H1 (cell line): ENCODE results near the gene KCNJ9. TPM values are rescaled to one million over a fixed set of nuclear protein-coding genes. Genes with fewer than 3 reads are reported as not detected.
A peak's percentile ranks its signal among the peaks of the same experiment; 100 is the strongest.

Source experiments
- CTCF ChIA-PET: fragments of 300-600 bp; sonication (Branson Sonifier 250); formaldehyde crosslinking; loops from one replicate; lab custom pipeline; 2021; ENCODE audit not compliant: partially characterized antibody; lab: Charles Lee
- POLR2A ChIA-PET: fragments of 300-600 bp; sonication (Branson Sonifier 250); formaldehyde crosslinking; loops from one replicate; lab custom pipeline; 2021; ENCODE audit warnings: inconsistent platforms; ENCODE audit not compliant: partially characterized antibody; lab: Charles Lee
- DNase-seq, 2 experiments: peaks; one replicate each; pipeline versions ENCODE4 v3.0.0 to v3.0.0-alpha.2; 2010 to 2022; ENCODE audit warnings: low spot score in 2 of 2, low read depth in 1 of 2, mixed read lengths in 1 of 2
- FAIRE-seq: peaks from 2 replicates; lab custom pipeline; 2011; peaks lifted over from hg19 to GRCh38; lab: Jason Lieb, UNC
- H2AFZ ChIP-seq: 2 replicates; pipeline ENCODE4 v1.8.1; 2012; ENCODE audit warnings: low read length, inconsistent platforms
- H2AK5ac ChIP-seq: 2 replicates; pipeline ENCODE4 v1.6.1; 2013; ENCODE audit warnings: low read depth, low read length
- H2BK120ac ChIP-seq: replicated peaks from 2 replicates; pipeline ENCODE3; 2013; ENCODE audit warnings: low read depth, low read length, inconsistent platforms
- H2BK12ac ChIP-seq: 2 replicates; pipeline ENCODE4 v1.6.1; 2013; ENCODE audit warnings: low read depth, low read length
- H2BK15ac ChIP-seq: 2 replicates; pipeline ENCODE4 v1.6.1; 2013; ENCODE audit warnings: low read length
- H2BK20ac ChIP-seq: 2 replicates; pipeline ENCODE4 v1.6.1; 2013; ENCODE audit warnings: low read length
- H2BK5ac ChIP-seq: 2 replicates; pipeline ENCODE4 v1.6.1; 2013; ENCODE audit warnings: low read depth, low read length
- H3K14ac ChIP-seq: 2 replicates; pipeline ENCODE4 v1.6.1; 2013; ENCODE audit warnings: inconsistent platforms; ENCODE audit not compliant: insufficient read length
- H3K18ac ChIP-seq: 2 replicates; pipeline ENCODE4 v1.6.1; 2013; ENCODE audit warnings: low read length; ENCODE audit errors: extremely low read depth
- H3K23ac ChIP-seq: 2 replicates; pipeline ENCODE4 v1.6.1; 2013; ENCODE audit warnings: inconsistent platforms; ENCODE audit not compliant: insufficient read length
- H3K23me2 ChIP-seq: 2 replicates; pipeline ENCODE4 v1.6.1; 2013; ENCODE audit warnings: low read depth, low read length
- H3K27ac ChIP-seq: 2 replicates; pipeline ENCODE4 v1.6.1; 2011; ENCODE audit warnings: low read depth, low read length, inconsistent platforms
- H3K27me3 ChIP-seq, 4 experiments: replicated peaks in 1 of 4; 1 replicate in 1 of 4; 2 replicates in 3 of 4; pipeline versions ENCODE4 v1.6.1 to v1.8.1; 2011 to 2013; ENCODE audit warnings: low read length in 3 of 4, mild to moderate bottlenecking in 3 of 4, inconsistent platforms in 2 of 4, mixed read lengths in 2 of 4, moderate library complexity in 1 of 4; ENCODE audit not compliant: control insufficient read depth in 3 of 4, insufficient read depth in 3 of 4; ENCODE audit errors: extremely low read depth in 1 of 4
- H3K36me3 ChIP-seq, 4 experiments: 2 replicates each; pipeline versions ENCODE4 v1.6.1 to v1.8.1; 2011 to 2013; ENCODE audit warnings: mild to moderate bottlenecking in 4 of 4, low read length in 3 of 4, moderate library complexity in 2 of 4, control low read depth in 1 of 4, inconsistent platforms in 1 of 4; ENCODE audit not compliant: insufficient read depth in 4 of 4, control insufficient read depth in 2 of 4
- H3K4ac ChIP-seq: replicated peaks from 2 replicates; pipeline ENCODE3; 2013; ENCODE audit warnings: low read length, low read depth, mixed read lengths, inconsistent platforms; ENCODE audit not compliant: insufficient read length
- H3K4me1 ChIP-seq, 4 experiments: replicated peaks in 1 of 4; 1 replicate in 1 of 4; 2 replicates in 3 of 4; pipeline versions ENCODE4 v1.6.1 to v1.8.1; 2011 to 2013; ENCODE audit warnings: low read length in 3 of 4, inconsistent platforms in 2 of 4, mixed read lengths in 1 of 4; ENCODE audit not compliant: insufficient read depth in 4 of 4, control insufficient read depth in 3 of 4
- H3K4me2 ChIP-seq, 2 experiments: 2 replicates each; pipeline versions ENCODE4 v1.6.1 to v1.8.1; 2011 to 2013; ENCODE audit warnings: low read depth in 2 of 2, low read length in 2 of 2, control low read depth in 1 of 2, inconsistent platforms in 1 of 2, mild to moderate bottlenecking in 1 of 2; ENCODE audit not compliant: insufficient read depth in 1 of 2
- H3K4me3 ChIP-seq, 4 experiments: fragments of 200-600, 300-600 bp in 1 of 4; sonication (generic), shearing (Covaris generic), sonication (Bioruptor Twin) in 1 of 4; 2 replicates each; pipeline versions ENCODE4 v1.5.1 to v1.8.1; 2011 to 2016; ENCODE audit warnings: low read length in 4 of 4, low read depth in 3 of 4, control low read depth in 2 of 4, inconsistent platforms in 2 of 4, mild to moderate bottlenecking in 2 of 4, mixed read lengths in 1 of 4, moderate library complexity in 1 of 4; ENCODE audit not compliant: insufficient read depth in 2 of 4; ENCODE audit errors: extremely low read depth in 1 of 4
- H3K56ac ChIP-seq: replicated peaks from 2 replicates; pipeline ENCODE3; 2013; ENCODE audit warnings: low read depth, mild to moderate bottlenecking, mixed read lengths, low read length, inconsistent platforms; ENCODE audit not compliant: insufficient read length
- H3K79me1 ChIP-seq: 2 replicates; pipeline ENCODE4 v1.6.1; 2013; ENCODE audit warnings: low read depth, low read length, control low read depth
- H3K79me2 ChIP-seq, 2 experiments: 2 replicates each; pipeline versions ENCODE4 v1.6.1 to v1.8.1; 2012 to 2013; ENCODE audit warnings: low read length in 2 of 2, mild to moderate bottlenecking in 2 of 2, inconsistent platforms in 1 of 2; ENCODE audit not compliant: insufficient read depth in 2 of 2, control insufficient read depth in 1 of 2
- H3K9ac ChIP-seq, 4 experiments: replicated peaks in 1 of 4; 1 replicate in 1 of 4; 2 replicates in 3 of 4; pipeline versions ENCODE4 v1.6.1 to v1.8.1; 2011 to 2013; ENCODE audit warnings: low read depth in 3 of 4, low read length in 3 of 4, control low read depth in 2 of 4, mild to moderate bottlenecking in 2 of 4, moderate library complexity in 2 of 4, inconsistent platforms in 1 of 4; ENCODE audit errors: extremely low read depth in 1 of 4
- H3K9me3 ChIP-seq, 2 experiments: 2 replicates each; pipeline versions ENCODE4 v1.6.1 to v1.8.1; 2012 to 2013; ENCODE audit warnings: mild to moderate bottlenecking in 2 of 2, moderate library complexity in 2 of 2, control low read depth in 1 of 2, inconsistent platforms in 1 of 2, low read depth in 1 of 2, low read length in 1 of 2, mixed read lengths in 1 of 2; ENCODE audit not compliant: insufficient read depth in 2 of 2
- H4K20me1 ChIP-seq, 2 experiments: replicated peaks in 1 of 2; 2 replicates each; pipeline versions ENCODE3 to v1.8.1; 2011 to 2013; ENCODE audit warnings: inconsistent platforms in 2 of 2, low read length in 2 of 2, mild to moderate bottlenecking in 1 of 2; ENCODE audit not compliant: insufficient read depth in 2 of 2, control insufficient read depth in 1 of 2
- H4K5ac ChIP-seq: 2 replicates; pipeline ENCODE4 v1.6.1; 2013; ENCODE audit warnings: low read length, low read depth, mixed read lengths, inconsistent platforms; ENCODE audit not compliant: insufficient read length
- H4K8ac ChIP-seq: 2 replicates; pipeline ENCODE4 v1.8.0; 2013; ENCODE audit warnings: mild to moderate bottlenecking, moderate library complexity, low read length, inconsistent platforms; ENCODE audit not compliant: insufficient read depth; ENCODE audit errors: extremely low read depth
- H4K91ac ChIP-seq: replicated peaks from 2 replicates; pipeline ENCODE3; 2013; ENCODE audit warnings: low read length, mixed read lengths, inconsistent platforms; ENCODE audit not compliant: insufficient read length
- KDM5A ChIP-seq: fragments of 200-600 bp; IDR thresholded peaks from 2 replicates; pipeline ENCODE4 v1.7.1; 2012; ENCODE audit warnings: mild to moderate bottlenecking, low read length, inconsistent platforms, mixed read lengths
- RAD21 ChIP-seq, 2 experiments: IDR thresholded peaks in 1 of 2; conservative IDR thresholded peaks in 1 of 2; 2 replicates each; pipeline ENCODE4 v1.6.1; 2011; ENCODE audit warnings: low read depth in 2 of 2, low read length in 2 of 2, improper control_type of control experiment in 1 of 2, inconsistent platforms in 1 of 2, mild to moderate bottlenecking in 1 of 2, moderate library complexity in 1 of 2
- WGBS, 2 experiments: shearing (Covaris generic) in 1 of 2; methylation state at CpG; one replicate each; pipeline versions ENCODE4 v1.1.6 to v1.1.7; 2013 to 2015; ENCODE audit warnings: low lambda C conversion rate in 2 of 2, mixed read lengths in 2 of 2, inconsistent platforms in 1 of 2, low coverage in 1 of 2, missing lambda C conversion rate in 1 of 2; ENCODE audit not compliant: insufficient replicate concordance in 2 of 2, insufficient coverage in 1 of 2, insufficient read length in 1 of 2; ENCODE audit errors: extremely low coverage in 1 of 2, missing lambda C conversion rate in 1 of 2; 5-methylcytosine and 5-hydroxymethylcytosine counted together
- polyA plus RNA-seq, 7 experiments: library from polyadenylated mRNA; depleted of rRNA in 3 of 7; stranded (reverse) in 5 of 7; unstranded in 2 of 7; fragments of >200 nt in 5 of 7; fragments of 200-250 nt in 2 of 7; gene quantifications; 1 replicate in 5 of 7; 2 replicates in 1 of 7; 4 replicates in 1 of 7; pipeline versions ENCODE4 v1.2.1 to v1.2.3, GENCODE V29; 2011 to 2013; ENCODE audit warnings: missing spikeins in 2 of 7, mixed read lengths in 2 of 7
- total RNA-seq: library from RNA; stranded (reverse); fragmentation: NEBNext Ultra II Directional; extraction: Animal tissue kit (Norgen Biotek cat#: 25700); gene quantifications from 2 replicates; pipeline ENCODE4 v1.2.1, GENCODE V29; 2021
- TF ChIP-seq, protein P1 (sequence below), 3 experiments: IDR thresholded peaks; 1 replicate in 2 of 3; 2 replicates in 1 of 3; pipeline versions ENCODE4 v1.5.1 to v1.6.1; 2011; ENCODE audit warnings: low read length in 3 of 3, mild to moderate bottlenecking in 3 of 3, inconsistent platforms in 2 of 3, low read depth in 1 of 3, moderate library complexity in 1 of 3; ENCODE audit not compliant: insufficient read depth in 1 of 3; ENCODE audit errors: control extremely low read depth in 1 of 3

KCNJ9 gene
- total and polyA plus RNA-seq, 2 of the 8 experiments (the other 6 are each of a cell fraction or from before 2014, with no cell fraction given), result 0.02 to 0.13 TPM

GRCh38 chr1:160058087-160058486 is 23.3 kb upstream of the KCNJ9 start:
- Histone ChIP-seq H4K91ac (no peak overlapping the region), H2BK15ac (no peak overlapping the region), H3K4ac (no peak overlapping the region), H3K9me3 (no peaks in the 10 kb centered on the region), H3K23me2 (no peaks in the 10 kb centered on the region), H3K27ac (no peak overlapping the region)
- 54% methylated on average over 2 of the region's 2 CpGs; no CpG with 5 or more reads in 1 of the 2 experiments for WGBS, 2 experiments
- POLR2A ChIA-PET, result interaction anchor here (1.2 to 1.8 kb wide), 5 partner anchors 9 to 113 kb away, joined by 3 to 9 read pairs (median 5); partner anchors contain the start of genes IGSF9 and KCNJ9
- DNase-seq, result no peak
- TF ChIP-seq RAD21 (IDR thresholded peaks at IDR 0.05 in 1 of 2, conservative IDR thresholded peaks at IDR 0.05 in 1 of 2; ENCODE audit: low read depth in 2 of 2, low read length in 2 of 2) (peak; percentile 45 to 61), KDM5A (no peak)
- TF ChIP-seq, protein P1, sequence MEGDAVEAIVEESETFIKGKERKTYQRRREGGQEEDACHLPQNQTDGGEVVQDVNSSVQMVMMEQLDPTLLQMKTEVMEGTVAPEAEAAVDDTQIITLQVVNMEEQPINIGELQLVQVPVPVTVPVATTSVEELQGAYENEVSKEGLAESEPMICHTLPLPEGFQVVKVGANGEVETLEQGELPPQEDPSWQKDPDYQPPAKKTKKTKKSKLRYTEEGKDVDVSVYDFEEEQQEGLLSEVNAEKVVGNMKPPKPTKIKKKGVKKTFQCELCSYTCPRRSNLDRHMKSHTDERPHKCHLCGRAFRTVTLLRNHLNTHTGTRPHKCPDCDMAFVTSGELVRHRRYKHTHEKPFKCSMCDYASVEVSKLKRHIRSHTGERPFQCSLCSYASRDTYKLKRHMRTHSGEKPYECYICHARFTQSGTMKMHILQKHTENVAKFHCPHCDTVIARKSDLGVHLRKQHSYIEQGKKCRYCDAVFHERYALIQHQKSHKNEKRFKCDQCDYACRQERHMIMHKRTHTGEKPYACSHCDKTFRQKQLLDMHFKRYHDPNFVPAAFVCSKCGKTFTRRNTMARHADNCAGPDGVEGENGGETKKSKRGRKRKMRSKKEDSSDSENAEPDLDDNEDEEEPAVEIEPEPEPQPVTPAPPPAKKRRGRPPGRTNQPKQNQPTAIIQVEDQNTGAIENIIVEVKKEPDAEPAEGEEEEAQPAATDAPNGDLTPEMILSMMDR (IDR thresholded peaks at IDR 0.05; ENCODE audit: control extremely low read depth in 1 of 3, insufficient read depth in 1 of 3, low read depth in 1 of 3, low read length in 3 of 3), result peak; percentile 40 to 60 (median 52)
- TF ChIP-seq, all 59 proteins: peak for 2
- H2AFZ ChIP-seq, result no peak overlapping the region
- no peak overlapping the region for H3K9ac ChIP-seq
- no peak overlapping the region for H2AK5ac ChIP-seq
- no peak for FAIRE-seq
- no peak overlapping the region for H3K4me3 ChIP-seq
- H3K4me1 ChIP-seq, result peaks cover 0 to 17% (median 12%) of the 10 kb centered on the region in 4 experiments; a peak in 6 of 7 replicates
- H3K27me3 ChIP-seq, result peaks cover 0 to 4% (median 1%) of the 10 kb centered on the region in 4 experiments; a peak in 3 of 7 replicates
- no peak overlapping the region for H2BK5ac ChIP-seq
- no peaks in the 10 kb centered on the region for H4K20me1 ChIP-seq
- H3K18ac ChIP-seq, result no peak overlapping the region
- H3K79me2 ChIP-seq, result no peaks in the 10 kb centered on the region
- no peak overlapping the region for H3K56ac ChIP-seq
- no peak overlapping the region for H2BK120ac ChIP-seq
- no peaks in the 10 kb centered on the region for H3K36me3 ChIP-seq
- no peaks in the 10 kb centered on the region for H3K79me1 ChIP-seq
- H4K5ac ChIP-seq, result no peak overlapping the region
- no peak overlapping the region for H3K4me2 ChIP-seq
- no peak overlapping the region for H3K23ac ChIP-seq
- no peak overlapping the region for H3K14ac ChIP-seq
- H2BK20ac ChIP-seq, result no peak overlapping the region
- CTCF ChIA-PET, result interaction anchor here (0.5 to 50.1 kb wide), 20 partner anchors 1 to 291 kb away, joined by 3 to 1874 read pairs (median 4); partner anchors contain the start of genes IGSF8, KCNJ10, KCNJ9 and PIGM
- no peak overlapping the region for H4K8ac ChIP-seq
- no peak overlapping the region for H2BK12ac ChIP-seq
